ENCODE measurements around the gene CCNB1. TPM values are rescaled to one million over a fixed set of nuclear protein-coding genes. Genes with fewer than 3 reads are reported as not detected.
A peak's percentile ranks its signal among the peaks of the same experiment; 100 is the strongest.
"Not testable (repeated sequence)": the region's sequence is repeated elsewhere in the genome, so short reads cannot be mapped to it uniquely, and the experiment has no call there.

The CCNB1 gene
- total RNA-seq, 2 donors from 2014 or later, result 117 to 128 TPM

GRCh38 chr5:69149676-69150010 is 17.3 kb upstream of the CCNB1 start:
- no peaks in the 10 kb centered on the region for H3K9me3 Mint-ChIP-seq
- H3K27ac Mint-ChIP-seq, result no peak overlapping the region
- ATAC-seq (replicated peaks in 1 of 2), result no peak
- no peaks in the 10 kb centered on the region for H3K36me3 Mint-ChIP-seq (ENCODE audit: insufficient read depth in 2 of 2)
- no peaks in the 10 kb centered on the region for H3K27me3 Mint-ChIP-seq (ENCODE audit: low read depth)
- H3K4me1 Mint-ChIP-seq (ENCODE audit: low read depth), result no peaks in the 10 kb centered on the region
- H3K4me3 Mint-ChIP-seq, result no peak overlapping the region
- no peak for DNase-seq

- Mint-ChIP-seq H3K27me3 (ENCODE audit: low read depth) (no peaks in the 10 kb centered on the region), H3K4me1 (ENCODE audit: low read depth) (no peaks in the 10 kb centered on the region), H3K4me3 (no peak overlapping the region), H3K27ac (no peak overlapping the region), H3K9me3 (no peaks in the 10 kb centered on the region), H3K36me3 (ENCODE audit: insufficient read depth in 2 of 2) (no peaks in the 10 kb centered on the region)
- no peak for ATAC-seq (replicated peaks in 1 of 2)
- DNase-seq, result no peak
Measured at GRCh38 chr5:69152731-69153130, 14.2 kb upstream of the CCNB1 start.

DNA sequence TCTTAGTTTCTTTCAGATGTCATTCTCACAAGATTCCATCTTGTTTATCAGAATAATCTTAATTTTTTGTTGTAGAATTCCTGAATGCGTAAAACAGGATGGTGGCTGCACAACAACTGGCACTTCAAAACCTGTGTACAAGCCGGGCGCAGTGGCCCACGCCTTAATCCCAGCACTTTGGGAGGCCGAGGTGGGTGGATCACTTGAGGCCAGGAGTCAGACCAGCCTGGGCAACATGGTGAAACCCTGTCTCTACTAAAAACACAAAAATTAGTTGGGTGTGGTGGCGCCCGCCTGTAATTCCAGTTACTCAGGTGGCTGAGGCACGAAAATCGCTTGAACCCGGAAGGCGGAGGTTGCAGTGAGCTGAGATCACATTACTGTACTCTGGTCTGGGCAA is 10.5 kb upstream of the CCNB1 start:
- no peak overlapping the region for H3K4me3 Mint-ChIP-seq
- H3K36me3 Mint-ChIP-seq (ENCODE audit: insufficient read depth in 2 of 2), result no peaks in the 10 kb centered on the region
- DNase-seq (no peak), ATAC-seq (replicated peaks in 1 of 2) (no peak)
- no peaks in the 10 kb centered on the region for H3K27me3 Mint-ChIP-seq (ENCODE audit: low read depth)
- no peak overlapping the region for H3K27ac Mint-ChIP-seq
- H3K9me3 Mint-ChIP-seq, result no peaks in the 10 kb centered on the region
- no peaks in the 10 kb centered on the region for H3K4me1 Mint-ChIP-seq (ENCODE audit: low read depth)

- H3K27ac Mint-ChIP-seq, result no peak overlapping the region
- no peak for ATAC-seq (replicated peaks in 1 of 2)
- no peaks in the 10 kb centered on the region for H3K27me3 Mint-ChIP-seq (ENCODE audit: low read depth)
Measured at GRCh38 chr5:69158039-69158438, 8.9 kb upstream of the CCNB1 start.

GRCh38 chr5:69160651-69161050 is 6.3 kb upstream of the CCNB1 start:
- no peak overlapping the region for H3K4me3 Mint-ChIP-seq
- no peak overlapping the region for H3K27ac Mint-ChIP-seq
- no peak for DNase-seq
- H3K27me3 Mint-ChIP-seq (ENCODE audit: low read depth), result no peaks in the 10 kb centered on the region
- H3K4me1 Mint-ChIP-seq (ENCODE audit: low read depth), result no peaks in the 10 kb centered on the region
- ATAC-seq (replicated peaks in 1 of 2), result no peak
- peaks cover 0 to under 1% of the 10 kb centered on the region in 2 donors for H3K36me3 Mint-ChIP-seq (ENCODE audit: insufficient read depth in 2 of 2)
- H3K9me3 Mint-ChIP-seq, result no peaks in the 10 kb centered on the region

More at GRCh38 chr5:69158039-69158438, 8.9 kb upstream of the CCNB1 start:
- DNase-seq, result no peak
- Mint-ChIP-seq H3K9me3 (no peaks in the 10 kb centered on the region), H3K4me3 (no peak overlapping the region), H3K36me3 (ENCODE audit: insufficient read depth in 2 of 2) (no peaks in the 10 kb centered on the region), H3K4me1 (ENCODE audit: low read depth) (no peaks in the 10 kb centered on the region)

DNA sequence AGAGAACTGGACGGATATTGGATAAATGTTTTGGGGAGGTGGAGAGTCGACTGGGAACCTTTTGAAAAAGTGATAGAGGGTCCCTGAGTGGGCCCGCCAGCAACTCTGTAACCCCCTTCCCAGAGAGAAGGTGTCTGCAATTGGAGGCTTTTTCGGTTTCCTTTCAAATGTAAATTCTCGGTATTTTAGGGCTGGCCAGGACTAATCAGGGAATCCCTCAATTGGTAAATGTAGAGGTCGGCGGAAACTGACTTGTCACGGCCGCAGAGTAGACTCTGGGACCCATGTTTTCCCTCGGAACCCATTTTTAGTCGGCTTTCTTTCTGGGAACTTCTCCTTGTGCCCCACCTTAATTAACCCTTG is 524 bp downstream of the CCNB1 start:
- Mint-ChIP-seq H3K36me3 (ENCODE audit: insufficient read depth in 2 of 2) (peaks cover 16 to 29% of the 10 kb centered on the region in 2 donors), H3K27me3 (ENCODE audit: low read depth) (no peaks in the 10 kb centered on the region), H3K4me3 (peak overlapping the region; percentile 96), H3K27ac (peak overlapping the region; percentile 94), H3K4me1 (ENCODE audit: low read depth) (peaks cover 27% of the 10 kb centered on the region), H3K9me3 (no peaks in the 10 kb centered on the region)
- DNase-seq, result peak in 1 of 2 donors; percentile 3
- no peak for ATAC-seq (replicated peaks in 1 of 2)

GRCh38 chr5:69167929-69168328 is 979 bp downstream of the CCNB1 start:
- no peak for DNase-seq
- Mint-ChIP-seq H3K4me1 (ENCODE audit: low read depth) (peaks cover 27% of the 10 kb centered on the region), H3K9me3 (no peaks in the 10 kb centered on the region), H3K27ac (peak overlapping the region; percentile 94), H3K36me3 (ENCODE audit: insufficient read depth in 2 of 2) (peaks cover 18 to 34% of the 10 kb centered on the region in 2 donors), H3K27me3 (ENCODE audit: low read depth) (no peaks in the 10 kb centered on the region), H3K4me3 (peak overlapping the region; percentile 96)
- no peak for ATAC-seq (replicated peaks in 1 of 2)

- Mint-ChIP-seq H3K27ac (no peak overlapping the region), H3K36me3 (ENCODE audit: insufficient read depth in 2 of 2) (peaks cover 24 to 49% of the 10 kb centered on the region in 2 donors), H3K4me3 (no peak overlapping the region), H3K9me3 (no peaks in the 10 kb centered on the region), H3K4me1 (ENCODE audit: low read depth) (peaks cover 27% of the 10 kb centered on the region), H3K27me3 (ENCODE audit: low read depth) (no peaks in the 10 kb centered on the region)
- no peak for ATAC-seq (replicated peaks in 1 of 2)
- no peak for DNase-seq
Measured at GRCh38 chr5:69170495-69170894, 3.5 kb downstream of the CCNB1 start.

DNA sequence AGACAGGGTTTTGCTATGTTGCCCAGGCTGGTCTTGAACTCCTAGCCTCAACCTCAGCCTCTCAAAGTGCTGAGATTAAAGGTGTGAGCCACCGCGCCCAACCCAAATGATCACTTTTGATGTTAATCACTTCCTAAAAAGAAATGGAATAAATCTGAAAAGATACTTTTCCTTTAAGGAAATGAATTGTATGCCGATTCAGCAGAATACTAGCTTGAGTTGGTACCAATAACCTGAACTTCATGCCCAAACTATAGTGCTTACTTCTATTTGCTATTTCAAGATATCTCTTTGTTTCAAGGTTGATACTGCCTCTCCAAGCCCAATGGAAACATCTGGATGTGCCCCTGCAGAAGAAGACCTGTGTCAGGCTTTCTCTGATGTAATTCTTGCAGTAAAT is 4.0 kb downstream of the CCNB1 start:
- peaks cover 25% of the 10 kb centered on the region for H3K4me1 Mint-ChIP-seq (ENCODE audit: low read depth)
- no peak for ATAC-seq (replicated peaks in 1 of 2)

GRCh38 chr5:69181659-69182293 is 14.8 kb downstream of the CCNB1 start:
- ATAC-seq (replicated peaks in 1 of 2); H3K36me3 Mint-ChIP-seq (ENCODE audit: insufficient read depth in 2 of 2); DNase-seq; H3K9me3 Mint-ChIP-seq; H3K4me1 Mint-ChIP-seq (ENCODE audit: low read depth); H3K27me3 Mint-ChIP-seq (ENCODE audit: low read depth); H3K27ac Mint-ChIP-seq; H3K4me3 Mint-ChIP-seq: not testable (repeated sequence)

More for the DNA sequence above, 4.0 kb downstream of the CCNB1 start:
- H3K9me3 Mint-ChIP-seq, result no peaks in the 10 kb centered on the region
- DNase-seq, result no peak
- no peak overlapping the region for H3K4me3 Mint-ChIP-seq
- peaks cover 23 to 52% of the 10 kb centered on the region in 2 donors for H3K36me3 Mint-ChIP-seq (ENCODE audit: insufficient read depth in 2 of 2)
- no peak overlapping the region for H3K27ac Mint-ChIP-seq
- H3K27me3 Mint-ChIP-seq (ENCODE audit: low read depth), result no peaks in the 10 kb centered on the region

- H3K36me3 Mint-ChIP-seq (ENCODE audit: insufficient read depth in 2 of 2), result no peaks in the 10 kb centered on the region
- ATAC-seq (replicated peaks in 1 of 2) (no peak), DNase-seq (no peak)
- H3K27ac Mint-ChIP-seq, result no peak overlapping the region
- no peaks in the 10 kb centered on the region for H3K27me3 Mint-ChIP-seq (ENCODE audit: low read depth)
- H3K4me3 Mint-ChIP-seq, result no peak overlapping the region
- peaks cover 10% of the 10 kb centered on the region for H3K4me1 Mint-ChIP-seq (ENCODE audit: low read depth)
- H3K9me3 Mint-ChIP-seq, result peaks cover 0 to 3% of the 10 kb centered on the region in 2 donors
Measured at GRCh38 chr5:69184621-69185020, 17.7 kb downstream of the CCNB1 start.

DNA sequence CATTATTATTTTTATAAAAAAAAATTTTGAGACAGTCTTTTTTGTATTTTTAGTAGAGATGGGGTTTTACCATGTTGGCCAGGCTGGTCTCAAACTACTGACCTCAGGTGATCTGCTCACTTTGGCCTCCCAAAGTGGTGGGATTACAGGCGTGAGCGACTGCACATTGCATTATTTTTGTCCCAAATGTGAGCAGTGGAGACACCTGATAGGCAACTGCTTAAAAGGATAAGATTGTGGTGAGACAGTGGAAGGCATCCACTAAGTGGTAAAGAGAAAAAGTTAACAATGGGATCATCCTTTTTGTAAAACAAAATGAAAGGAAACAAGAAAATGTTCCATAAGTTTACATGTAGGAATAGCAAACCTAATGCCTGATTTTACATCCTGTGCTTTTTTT is 20.4 kb downstream of the CCNB1 start:
- no peaks in the 10 kb centered on the region for H3K27me3 Mint-ChIP-seq (ENCODE audit: low read depth)
- H3K27ac Mint-ChIP-seq, result no peak overlapping the region
- DNase-seq (no peak), ATAC-seq (replicated peaks in 1 of 2) (no peak)
- peaks cover 0 to 2% of the 10 kb centered on the region in 2 donors for H3K36me3 Mint-ChIP-seq (ENCODE audit: insufficient read depth in 2 of 2)
- H3K4me3 Mint-ChIP-seq, result no peak overlapping the region
- H3K4me1 Mint-ChIP-seq (ENCODE audit: low read depth), result peaks cover 21% of the 10 kb centered on the region
- H3K9me3 Mint-ChIP-seq, result no peaks in the 10 kb centered on the region

DNA sequence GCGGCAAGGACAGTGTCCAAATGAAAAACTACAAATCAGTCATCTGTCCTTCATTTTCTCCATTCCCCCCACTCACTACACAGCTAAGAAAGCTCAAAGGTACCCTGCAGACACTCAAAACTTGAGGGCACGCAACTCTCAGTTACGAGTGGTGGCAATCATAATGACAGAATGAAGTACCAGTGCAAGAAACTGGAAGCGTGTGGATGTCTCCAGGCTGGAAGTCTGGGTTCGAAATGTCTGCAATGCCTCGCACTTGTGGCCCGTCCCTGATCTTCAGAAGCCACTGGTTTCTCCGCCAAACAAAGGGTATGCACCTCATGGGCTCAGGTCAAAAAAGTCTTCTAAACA is 21.8 kb downstream of the CCNB1 start:
- DNase-seq (no peak), ATAC-seq (replicated peaks in 1 of 2) (no peak)
- peak overlapping the region; percentile 62 for H3K27ac Mint-ChIP-seq
- H3K9me3 Mint-ChIP-seq, result no peaks in the 10 kb centered on the region
- peak overlapping the region; percentile 95 to 98 for H3K4me3 Mint-ChIP-seq
- peaks cover 0 to 2% of the 10 kb centered on the region in 2 donors for H3K36me3 Mint-ChIP-seq (ENCODE audit: insufficient read depth in 2 of 2)
- H3K27me3 Mint-ChIP-seq (ENCODE audit: low read depth), result no peaks in the 10 kb centered on the region
- H3K4me1 Mint-ChIP-seq (ENCODE audit: low read depth), result peaks cover 21% of the 10 kb centered on the region
